ENCODE data around the gene PRR23B. TPM values are rescaled to one million over a fixed set of nuclear protein-coding genes. Genes with fewer than 3 reads are reported as not detected.
A peak's percentile ranks its signal among the peaks of the same experiment; 100 is the strongest.
"Not testable (repeated sequence)": the region's sequence is repeated elsewhere in the genome, so short reads cannot be mapped to it uniquely, and the experiment has no call there.

The PRR23B gene
- total RNA-seq, 4 donors from 2014 or later, result not detected

DNA sequence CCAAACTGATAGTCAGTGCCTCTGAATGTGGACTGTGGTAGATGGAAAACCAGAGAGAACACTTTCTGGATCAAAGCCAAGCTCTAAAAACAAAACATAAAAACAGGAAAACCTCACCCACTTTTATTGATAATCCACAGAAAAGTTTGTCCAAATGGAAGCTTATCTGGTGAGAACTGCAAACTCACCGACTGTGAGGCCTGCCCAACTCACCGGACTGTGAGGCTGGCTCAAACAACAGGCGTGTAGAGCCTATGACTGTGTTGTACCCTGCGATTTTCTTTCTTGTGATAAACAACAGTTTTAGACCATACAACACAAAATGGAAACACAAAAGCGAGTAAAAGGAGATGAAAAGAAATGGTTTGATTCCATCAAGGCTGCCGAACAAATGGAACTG, 16.8 kb upstream of the PRR23B start:
- intact Hi-C loops (cut with DNase I; ENCODE audit: low total_unique reads), result no loop called here
- 85 to 89% methylated on average over 6 of the region's 6 CpGs for WGBS, 2 donors
- TF ChIP-seq POLR2A (IDR thresholded peaks at IDR 0.05), result no peak
- TF ChIP-seq, protein P1, sequence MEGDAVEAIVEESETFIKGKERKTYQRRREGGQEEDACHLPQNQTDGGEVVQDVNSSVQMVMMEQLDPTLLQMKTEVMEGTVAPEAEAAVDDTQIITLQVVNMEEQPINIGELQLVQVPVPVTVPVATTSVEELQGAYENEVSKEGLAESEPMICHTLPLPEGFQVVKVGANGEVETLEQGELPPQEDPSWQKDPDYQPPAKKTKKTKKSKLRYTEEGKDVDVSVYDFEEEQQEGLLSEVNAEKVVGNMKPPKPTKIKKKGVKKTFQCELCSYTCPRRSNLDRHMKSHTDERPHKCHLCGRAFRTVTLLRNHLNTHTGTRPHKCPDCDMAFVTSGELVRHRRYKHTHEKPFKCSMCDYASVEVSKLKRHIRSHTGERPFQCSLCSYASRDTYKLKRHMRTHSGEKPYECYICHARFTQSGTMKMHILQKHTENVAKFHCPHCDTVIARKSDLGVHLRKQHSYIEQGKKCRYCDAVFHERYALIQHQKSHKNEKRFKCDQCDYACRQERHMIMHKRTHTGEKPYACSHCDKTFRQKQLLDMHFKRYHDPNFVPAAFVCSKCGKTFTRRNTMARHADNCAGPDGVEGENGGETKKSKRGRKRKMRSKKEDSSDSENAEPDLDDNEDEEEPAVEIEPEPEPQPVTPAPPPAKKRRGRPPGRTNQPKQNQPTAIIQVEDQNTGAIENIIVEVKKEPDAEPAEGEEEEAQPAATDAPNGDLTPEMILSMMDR (IDR thresholded peaks at IDR 0.05), result no peak
- no peak for DNase-seq (ENCODE audit: low spot score in 2 of 2)
- H3K4me3 ChIP-seq (ENCODE audit: low read depth, poor library complexity, severe bottlenecking), result no peak overlapping the region

DNA sequence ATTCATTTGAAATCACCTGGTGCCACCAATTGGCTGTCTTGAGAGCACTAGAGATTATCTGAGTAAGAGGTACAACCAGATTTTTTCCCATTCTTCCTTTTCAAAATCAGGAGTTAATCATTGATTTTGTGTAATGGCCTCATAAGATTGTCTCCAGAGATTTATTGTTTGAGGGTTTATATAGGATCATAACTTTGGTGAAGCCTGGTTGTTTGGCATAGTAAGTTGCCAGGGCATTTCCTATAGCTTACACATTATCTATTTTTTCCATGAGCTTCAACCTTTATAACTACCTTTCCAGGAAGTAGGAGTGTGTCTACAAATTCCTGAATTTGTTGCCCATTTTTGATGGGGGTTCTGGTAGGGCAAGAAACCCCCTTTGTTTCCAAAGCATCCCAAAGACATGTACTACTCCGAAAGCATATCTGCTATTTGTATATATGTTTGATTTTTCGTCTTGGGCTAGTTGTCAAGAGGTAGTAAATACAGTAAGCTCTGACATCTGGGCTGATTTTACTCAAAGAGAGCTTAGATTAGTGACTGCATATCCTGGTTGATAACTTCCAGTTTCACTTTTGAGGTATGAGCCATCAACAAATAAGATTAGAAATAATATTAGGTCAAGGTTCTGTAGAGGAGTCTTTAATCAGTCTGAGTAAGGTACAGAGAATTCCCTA, 11.7 kb upstream of the PRR23B start:
- 78 to 79% methylated on average over 2 of the region's 2 CpGs for WGBS, 2 donors
- TF ChIP-seq, protein P1 (IDR thresholded peaks at IDR 0.05), result no peak
- no peak for TF ChIP-seq POLR2A (IDR thresholded peaks at IDR 0.05)
- DNase-seq (ENCODE audit: low spot score in 2 of 2), result no peak
- intact Hi-C loops (cut with DNase I; ENCODE audit: low total_unique reads), result no loop called here
- H3K4me3 ChIP-seq (ENCODE audit: low read depth, poor library complexity, severe bottlenecking), result no peak overlapping the region

- H3K4me3 ChIP-seq (ENCODE audit: low read depth, poor library complexity, severe bottlenecking); DNase-seq (ENCODE audit: low spot score in 2 of 2); intact Hi-C loops (cut with DNase I; ENCODE audit: low total_unique reads): not testable (repeated sequence)
These were observed 9.8 kb upstream of the PRR23B start for GRCh38 chr3:139030576-139030975.

DNA sequence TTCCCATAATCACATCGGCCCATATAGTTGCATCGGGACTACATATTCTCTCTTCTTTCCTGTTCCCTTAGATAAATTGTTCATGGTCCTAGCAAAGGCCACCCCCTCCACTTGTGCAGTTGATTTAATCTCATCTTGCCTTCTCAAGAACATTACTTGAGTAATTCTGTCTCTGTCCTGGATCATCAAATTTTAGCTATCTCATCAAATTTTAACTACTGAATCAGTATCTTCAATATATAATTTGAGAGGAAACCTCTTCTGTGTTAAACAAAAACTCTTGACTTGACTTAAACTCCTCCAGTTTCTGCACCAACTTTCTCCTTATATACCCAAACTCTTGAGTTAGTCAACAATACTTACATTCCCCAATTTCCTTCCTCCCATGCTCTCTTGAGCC, 4.2 kb upstream of the PRR23B start:
- no peak overlapping the region for H3K4me3 ChIP-seq (ENCODE audit: low read depth, poor library complexity, severe bottlenecking)
- DNase-seq (ENCODE audit: low spot score in 2 of 2), result no peak
- intact Hi-C loops (cut with DNase I; ENCODE audit: low total_unique reads), result no loop called here
- TF ChIP-seq, protein P1 (IDR thresholded peaks at IDR 0.05), result no peak
- no peak for TF ChIP-seq POLR2A (IDR thresholded peaks at IDR 0.05)
- 91 to 92% methylated on average over 2 of the region's 2 CpGs for WGBS, 2 donors

- intact Hi-C loops (cut with DNase I; ENCODE audit: low total_unique reads), result no loop called here
- 63 to 75% methylated on average over 72 to 81 of the region's 81 CpGs for WGBS, 2 donors
- peak in 1 of 2 donors; percentile 46 for DNase-seq (ENCODE audit: low spot score in 2 of 2)
- TF ChIP-seq, protein P1 (IDR thresholded peaks at IDR 0.05), result no peak
- TF ChIP-seq POLR2A (IDR thresholded peaks at IDR 0.05), result no peak
- no peak overlapping the region for H3K4me3 ChIP-seq (ENCODE audit: low read depth, poor library complexity, severe bottlenecking)
These were observed 474 bp downstream of the PRR23B start for GRCh38 chr3:139020036-139020867.

DNA sequence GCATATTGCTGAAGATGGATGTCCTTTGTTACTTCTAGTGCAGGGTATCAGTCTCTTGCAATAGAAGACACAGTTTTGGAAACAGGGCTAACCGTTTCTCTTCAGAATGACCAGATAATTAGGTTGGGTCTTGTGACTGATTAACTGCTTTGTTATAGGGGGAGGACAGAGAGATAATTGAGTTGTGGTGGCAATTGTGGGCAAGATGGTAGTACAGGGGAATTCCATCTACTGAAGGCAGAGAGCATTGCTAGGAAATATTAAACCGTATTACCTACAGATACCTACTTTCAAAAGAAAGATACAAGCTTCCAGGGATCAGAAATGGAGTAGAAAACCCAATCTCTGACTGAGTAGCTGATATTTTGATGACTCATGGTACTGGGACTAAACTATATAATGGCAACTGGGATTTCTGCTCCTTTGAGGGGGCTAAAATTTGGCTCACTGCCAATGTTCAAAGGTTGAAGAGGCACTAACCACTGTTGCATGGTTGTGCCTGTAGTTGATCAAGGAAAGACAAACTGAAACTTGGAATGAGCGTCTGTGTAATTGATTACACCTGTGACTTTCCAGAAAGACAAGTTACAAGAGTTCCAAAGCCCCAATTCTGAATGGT, 4.2 kb downstream of the PRR23B start:
- TF ChIP-seq, protein P1 (IDR thresholded peaks at IDR 0.05), result no peak
- no peak for TF ChIP-seq POLR2A (IDR thresholded peaks at IDR 0.05)
- 71 to 75% methylated on average over 3 of the region's 3 CpGs for WGBS, 2 donors
- intact Hi-C loops (cut with DNase I; ENCODE audit: low total_unique reads), result no loop called here
- no peak overlapping the region for H3K4me3 ChIP-seq (ENCODE audit: low read depth, poor library complexity, severe bottlenecking)
- DNase-seq (ENCODE audit: low spot score in 2 of 2), result no peak
